Thyroid gland (tissue), 4 donors: ENCODE measurements around the gene KCTD2. TPM values are rescaled to one million over a fixed set of nuclear protein-coding genes. Genes with fewer than 3 reads are reported as not detected.

Source experiments
- DNase-seq, 2 donors: peaks; one replicate each; pipeline ENCODE4 v3.0.0-alpha.2; 2019
- H3K27ac ChIP-seq, 3 donors: fragments of 200-600 bp; sonication (generic); 1 replicate in 2 of 3; 2 replicates in 1 of 3; pipeline ENCODE4 v1.5.1; 2016 to 2019; ENCODE audit warnings: mild to moderate bottlenecking in 1 of 3, moderate library complexity in 1 of 3
- H3K27me3 ChIP-seq: fragments of 200-600 bp; sonication (generic); one replicate; pipeline ENCODE4 v1.5.1; 2019
- H3K36me3 ChIP-seq, 2 donors: fragments of 200-600 bp; sonication (generic); one replicate each; pipeline ENCODE4 v1.5.1; 2016 to 2019
- H3K4me1 ChIP-seq, 2 donors: fragments of 200-600 bp; sonication (generic); one replicate each; pipeline ENCODE4 v1.5.1; 2017 to 2019
- H3K4me3 ChIP-seq, 3 donors: fragments of 200-600 bp; sonication (generic); replicated peaks in 1 of 3; 1 replicate in 2 of 3; 2 replicates in 1 of 3; pipeline ENCODE4 v1.5.1; 2016; ENCODE audit warnings: mild to moderate bottlenecking in 1 of 3
- H3K9me3 ChIP-seq: fragments of 200-600 bp; sonication (generic); one replicate; pipeline ENCODE4 v1.5.1; 2017
- CTCF ChIP-seq, 6 experiments: fragments of 200-600 bp in 3 of 6; fragments of 450-650 bp in 3 of 6; sonication (generic) in 3 of 6; IDR thresholded peaks; one replicate each; pipeline ENCODE4 v1.5.1; 2016 to 2019; ENCODE audit warnings: antibody characterized with exemption in 6 of 6, mild to moderate bottlenecking in 2 of 6, inconsistent platforms in 1 of 6, moderate library complexity in 1 of 6
- POLR2A ChIP-seq, 2 donors: fragments of 450-650 bp; IDR thresholded peaks; one replicate each; pipeline ENCODE4 v1.6.1; 2017; ENCODE audit warnings: antibody characterized with exemption in 2 of 2, mild to moderate bottlenecking in 2 of 2, moderate library complexity in 1 of 2
- WGBS, 2 donors: methylation state at CpG; one replicate each; pipeline ENCODE4 v1.1.5; 2017; 5-methylcytosine and 5-hydroxymethylcytosine counted together
- intact Hi-C: fragments of 100-400 bp; cut with DNase I; formaldehyde crosslinking; loops from one replicate; pipeline ENCODE4 v1.15.1; 2023
- total RNA-seq, 4 donors: library from RNA; depleted of rRNA; stranded (reverse); fragments of >200 nt; gene quantifications; one replicate each; pipeline ENCODE4 v1.2.3, GENCODE V29; 2016

KCTD2 gene
- total RNA-seq, 4 donors from 2014 or later, result 33.6 to 48.6 (median 41.7) TPM

- DNase-seq, result no peak
- H3K27me3 ChIP-seq, result no peaks in the 10 kb centered on the region
- no peaks in the 10 kb centered on the region for H3K9me3 ChIP-seq
- H3K36me3 ChIP-seq, result peaks cover 0 to 6% of the 10 kb centered on the region in 2 donors
- peaks cover 15 to 43% of the 10 kb centered on the region in 2 donors for H3K4me1 ChIP-seq
- TF ChIP-seq CTCF (IDR thresholded peaks at IDR 0.05), result no peak
- no peak for TF ChIP-seq POLR2A (IDR thresholded peaks at IDR 0.05)
- no peak overlapping the region for H3K27ac ChIP-seq
- H3K4me3 ChIP-seq, result no peak overlapping the region
- WGBS, 2 donors, result 73 to 79% methylated on average over 12 of the region's 12 CpGs
- intact Hi-C loops, result no loop called here
Measured at GRCh38 chr17:75102385-75102821, 55.4 kb downstream of the KCTD2 start.

- 76 to 78% methylated on average over 13 of the region's 14 CpGs for WGBS, 2 donors
- peaks cover 11 to 39% of the 10 kb centered on the region in 2 donors for H3K4me1 ChIP-seq
- intact Hi-C loops, result no loop called here
- H3K4me3 ChIP-seq, result no peak overlapping the region
- H3K9me3 ChIP-seq, result no peaks in the 10 kb centered on the region
- peak overlapping the region in 2 of 3 donors; percentile 15 to 55 for H3K27ac ChIP-seq
- peaks cover 0 to 6% of the 10 kb centered on the region in 2 donors for H3K36me3 ChIP-seq
- DNase-seq, result peak; percentile 42 to 44
- TF ChIP-seq CTCF (IDR thresholded peaks at IDR 0.05), result no peak
- TF ChIP-seq POLR2A (IDR thresholded peaks at IDR 0.05), result no peak
- H3K27me3 ChIP-seq, result no peaks in the 10 kb centered on the region
Measured at GRCh38 chr17:75103601-75104554, 56.9 kb downstream of the KCTD2 start.

GRCh38 chr17:75105126-75106080, 58.4 kb downstream of the KCTD2 start:
- peaks cover 15 to 42% of the 10 kb centered on the region in 2 donors for H3K4me1 ChIP-seq
- WGBS, 2 donors, result 56 to 64% methylated on average over 19 to 20 of the region's 20 CpGs
- no peaks in the 10 kb centered on the region for H3K9me3 ChIP-seq
- no peak overlapping the region for H3K4me3 ChIP-seq
- DNase-seq, result peak; percentile 61 to 68
- H3K27me3 ChIP-seq, result no peaks in the 10 kb centered on the region
- peaks cover 0 to 2% of the 10 kb centered on the region in 2 donors for H3K36me3 ChIP-seq
- TF ChIP-seq CTCF (IDR thresholded peaks at IDR 0.05), result peak; percentile 63 to 87 (median 74)
- no peak for TF ChIP-seq POLR2A (IDR thresholded peaks at IDR 0.05)
- peak overlapping the region in 2 of 3 donors; percentile 10 to 56 for H3K27ac ChIP-seq
- intact Hi-C loops, result no loop called here

GRCh38 chr17:75108193-75108592, 61.2 kb downstream of the KCTD2 start:
- no peak for DNase-seq
- intact Hi-C loops, result no loop called here
- no peaks in the 10 kb centered on the region for H3K36me3 ChIP-seq
- H3K27ac ChIP-seq, result no peak overlapping the region
- H3K9me3 ChIP-seq, result no peaks in the 10 kb centered on the region
- TF ChIP-seq POLR2A (IDR thresholded peaks at IDR 0.05), result no peak
- no peak for TF ChIP-seq CTCF (IDR thresholded peaks at IDR 0.05)
- no peak overlapping the region for H3K4me3 ChIP-seq
- H3K4me1 ChIP-seq, result peaks cover 23 to 55% of the 10 kb centered on the region in 2 donors
- no peaks in the 10 kb centered on the region for H3K27me3 ChIP-seq
- WGBS, 2 donors, result 91 to 100% methylated on average over 2 of the region's 2 CpGs
